NB4 (cell line): ENCODE measurements around the gene HDAC4.

Experiments
- DNase-seq: peaks from one replicate; pipeline ENCODE4 v3.0.0; 2010; ENCODE audit warnings: low read depth
- H3K4me3 ChIP-seq: one replicate; pipeline ENCODE4 v1.5.1; 2011; ENCODE audit warnings: mild to moderate bottlenecking, low read depth, low read length, moderate library complexity
- MYC ChIP-seq: IDR thresholded peaks from 2 replicates; pipeline ENCODE4 v1.6.1; 2011; ENCODE audit warnings: low read depth, low read length
- POLR2A ChIP-seq: IDR thresholded peaks from 2 replicates; pipeline ENCODE4 v1.6.1; 2011; ENCODE audit warnings: mild to moderate bottlenecking; ENCODE audit not compliant: insufficient read length; ENCODE audit errors: extremely low read depth
- TF ChIP-seq, protein P1 (sequence below): IDR thresholded peaks from 2 replicates; pipeline ENCODE4 v1.6.1; 2011; ENCODE audit warnings: low read depth, low read length
- TF ChIP-seq, protein P2 (sequence below): IDR thresholded peaks from one replicate; pipeline ENCODE4 v1.5.1; 2012; ENCODE audit warnings: low read depth, low read length

Gene HDAC4

GRCh38 chr2:239112127-239112774, 288.6 kb downstream of the HDAC4 start:
- H3K4me3 ChIP-seq, result no peak overlapping the region
- DNase-seq, result no peak
- TF ChIP-seq, protein P1, sequence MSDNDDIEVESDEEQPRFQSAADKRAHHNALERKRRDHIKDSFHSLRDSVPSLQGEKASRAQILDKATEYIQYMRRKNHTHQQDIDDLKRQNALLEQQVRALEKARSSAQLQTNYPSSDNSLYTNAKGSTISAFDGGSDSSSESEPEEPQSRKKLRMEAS, result no peak
- no peak for TF ChIP-seq POLR2A
- TF ChIP-seq MYC, result no peak
- TF ChIP-seq, protein P2, sequence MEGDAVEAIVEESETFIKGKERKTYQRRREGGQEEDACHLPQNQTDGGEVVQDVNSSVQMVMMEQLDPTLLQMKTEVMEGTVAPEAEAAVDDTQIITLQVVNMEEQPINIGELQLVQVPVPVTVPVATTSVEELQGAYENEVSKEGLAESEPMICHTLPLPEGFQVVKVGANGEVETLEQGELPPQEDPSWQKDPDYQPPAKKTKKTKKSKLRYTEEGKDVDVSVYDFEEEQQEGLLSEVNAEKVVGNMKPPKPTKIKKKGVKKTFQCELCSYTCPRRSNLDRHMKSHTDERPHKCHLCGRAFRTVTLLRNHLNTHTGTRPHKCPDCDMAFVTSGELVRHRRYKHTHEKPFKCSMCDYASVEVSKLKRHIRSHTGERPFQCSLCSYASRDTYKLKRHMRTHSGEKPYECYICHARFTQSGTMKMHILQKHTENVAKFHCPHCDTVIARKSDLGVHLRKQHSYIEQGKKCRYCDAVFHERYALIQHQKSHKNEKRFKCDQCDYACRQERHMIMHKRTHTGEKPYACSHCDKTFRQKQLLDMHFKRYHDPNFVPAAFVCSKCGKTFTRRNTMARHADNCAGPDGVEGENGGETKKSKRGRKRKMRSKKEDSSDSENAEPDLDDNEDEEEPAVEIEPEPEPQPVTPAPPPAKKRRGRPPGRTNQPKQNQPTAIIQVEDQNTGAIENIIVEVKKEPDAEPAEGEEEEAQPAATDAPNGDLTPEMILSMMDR, result no peak

DNA sequence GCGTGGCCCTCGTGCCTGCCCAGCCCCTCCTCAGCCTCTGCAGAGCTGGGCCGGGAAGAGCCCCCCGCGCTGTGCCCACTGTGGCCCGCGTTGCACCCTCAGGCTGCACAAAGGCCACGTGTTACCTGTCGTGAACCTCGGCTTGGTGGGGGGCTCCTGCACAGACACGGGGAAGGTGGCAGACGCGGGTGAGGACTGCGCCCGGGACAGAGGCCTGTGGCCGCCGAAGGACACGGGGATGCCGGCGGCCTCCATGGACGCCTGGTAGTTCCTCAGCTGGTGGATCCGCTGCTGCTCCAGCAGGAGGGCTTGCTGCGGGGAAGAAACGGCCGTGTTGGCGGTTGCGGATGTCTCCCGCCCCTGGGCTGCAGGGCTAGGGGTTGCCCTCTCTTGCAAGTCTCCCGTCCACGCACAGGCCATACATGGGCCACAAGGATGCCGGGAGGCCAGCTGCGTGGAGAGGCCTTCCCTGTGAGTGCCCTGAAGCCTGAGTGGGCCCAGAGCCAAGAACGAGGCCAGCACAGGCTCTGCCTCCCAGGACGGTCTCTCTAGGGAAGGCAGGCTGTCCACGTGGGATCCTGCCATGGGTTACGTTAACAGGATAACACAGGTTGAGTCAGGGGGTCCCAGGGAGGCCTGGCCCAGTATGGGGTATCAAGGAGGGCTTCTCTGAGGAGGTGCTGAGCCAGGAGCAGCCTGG, 289.3 kb downstream of the HDAC4 start:
- no peak for DNase-seq
- H3K4me3 ChIP-seq, result no peak overlapping the region
- TF ChIP-seq MYC (no peak), POLR2A (no peak)
- TF ChIP-seq, protein P1, result no peak
- TF ChIP-seq, protein P2, result no peak

DNA sequence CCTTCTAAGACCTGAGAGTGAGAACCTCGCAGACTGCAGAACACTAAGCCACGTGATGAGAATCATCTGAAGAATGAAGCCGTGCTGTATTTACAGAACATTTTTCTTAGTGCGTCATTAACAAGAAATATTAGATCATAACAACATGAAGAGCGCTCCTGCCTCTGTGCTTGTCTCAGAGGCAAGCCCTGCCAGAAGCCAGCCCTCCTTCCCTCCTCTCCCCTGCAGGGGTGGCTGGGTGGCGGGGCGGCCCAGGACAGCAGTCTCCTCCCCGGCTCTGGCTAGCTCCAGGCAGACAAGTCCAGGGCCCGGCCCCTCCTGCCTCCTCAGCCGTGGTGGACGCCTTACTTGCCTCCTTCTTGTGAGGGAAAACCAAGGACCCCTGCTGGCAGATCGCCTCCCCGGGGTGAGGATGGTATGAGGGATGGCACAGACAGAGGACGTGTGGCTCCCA, 290.2 kb downstream of the HDAC4 start:
- TF ChIP-seq MYC (no peak), POLR2A (no peak)
- TF ChIP-seq, protein P1, result no peak
- TF ChIP-seq, protein P2, result no peak
- DNase-seq, result no peak
- no peak overlapping the region for H3K4me3 ChIP-seq

DNA sequence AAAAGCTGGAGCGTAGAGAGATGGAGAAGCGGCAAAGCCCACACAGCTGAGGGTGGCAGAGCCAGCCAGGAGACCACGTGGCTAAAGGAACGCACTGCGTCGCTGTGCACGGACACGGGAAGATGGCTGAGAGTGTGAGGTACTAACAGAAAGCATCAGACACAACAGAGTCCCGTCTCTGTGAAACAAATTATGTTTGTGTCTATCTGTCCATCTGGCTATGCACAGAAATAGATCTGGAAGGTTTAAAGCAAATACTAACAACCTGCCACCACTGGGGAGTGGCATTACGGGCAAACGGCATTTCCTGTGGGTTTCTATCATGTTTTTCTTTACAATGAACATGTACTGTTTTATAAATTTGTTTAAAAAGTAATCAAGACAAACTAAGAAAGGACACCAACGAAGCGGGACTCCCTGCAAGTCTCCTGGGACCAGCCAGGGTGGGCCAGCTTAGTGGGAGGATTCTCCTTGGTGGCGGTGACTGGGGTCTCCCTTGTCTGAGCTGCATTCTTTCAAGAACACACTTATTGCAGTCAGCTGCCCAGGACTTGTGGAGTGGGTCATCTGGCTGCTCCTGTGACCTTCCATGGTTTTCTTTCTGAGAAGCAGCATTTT, 290.8 kb downstream of the HDAC4 start:
- no peak for DNase-seq
- H3K4me3 ChIP-seq, result no peak overlapping the region
- TF ChIP-seq, protein P1, result no peak
- TF ChIP-seq MYC (no peak), POLR2A (no peak)
- TF ChIP-seq, protein P2, result no peak

GRCh38 chr2:239109041-239109927, 291.5 kb downstream of the HDAC4 start:
- no peak for DNase-seq
- TF ChIP-seq, protein P2, result no peak

More at GRCh38 chr2:239109041-239109927, 291.5 kb downstream of the HDAC4 start:
- H3K4me3 ChIP-seq, result no peak overlapping the region
